ENCODE measurements around the gene LNP1. TPM values are rescaled to one million over a fixed set of nuclear protein-coding genes. Genes with fewer than 3 reads are reported as not detected.
"Not testable (repeated sequence)": the region's sequence is repeated elsewhere in the genome, so short reads cannot be mapped to it uniquely, and the experiment has no call there.

Gene LNP1
- polyA plus RNA-seq, 3 donors = 1.2 to 5.1 (median 1.3) TPM

GRCh38 chr3:100423611-100424010 lies 22.3 kb downstream of the LNP1 start:
- no peak overlapping the region for H3K27ac ChIP-seq (ENCODE audit: low read depth, low read length)
- WGBS, 3 donors = 96% methylated on average over 5 of the region's 5 CpGs

GRCh38 chr3:100424261-100424660 lies 22.9 kb downstream of the LNP1 start:
- 88 to 95% (median 90%) methylated on average over 2 of the region's 2 CpGs for WGBS, 3 donors
- no peak overlapping the region for H3K27ac ChIP-seq (ENCODE audit: low read depth, low read length)

GRCh38 chr3:100425316-100425715 lies 24.0 kb downstream of the LNP1 start:
- 42 to 70% (median 70%) methylated on average over 1 of the region's 1 CpG for WGBS, 3 donors

GRCh38 chr3:100426067-100426682 lies 24.8 kb downstream of the LNP1 start:
- 45 to 58% (median 54%) methylated on average over 8 of the region's 8 CpGs for WGBS, 3 donors
- H3K27ac ChIP-seq (ENCODE audit: low read depth, low read length) = no peak overlapping the region

More at GRCh38 chr3:100425316-100425715, 24.0 kb downstream of the LNP1 start:
- H3K27ac ChIP-seq (ENCODE audit: low read depth, low read length) = no peak overlapping the region

- 25 to 42% (median 34%) methylated on average over 2 of the region's 2 CpGs for WGBS, 3 donors
- no peak overlapping the region for H3K27ac ChIP-seq (ENCODE audit: low read depth, low read length)
Measured at GRCh38 chr3:100427699-100428098, 26.4 kb downstream of the LNP1 start.

GRCh38 chr3:100429187-100429716 lies 27.9 kb downstream of the LNP1 start:
- 94 to 100% (median 98%) methylated on average over 2 of the region's 2 CpGs for WGBS, 3 donors
- no peak overlapping the region for H3K27ac ChIP-seq (ENCODE audit: low read depth, low read length)

- 94 to 97% (median 96%) methylated on average over 2 of the region's 2 CpGs for WGBS, 3 donors
- H3K27ac ChIP-seq (ENCODE audit: low read depth, low read length) = no peak overlapping the region
Measured at GRCh38 chr3:100436951-100437350, 35.6 kb downstream of the LNP1 start.

- no peak overlapping the region for H3K27ac ChIP-seq (ENCODE audit: low read depth, low read length)
- 76 to 91% (median 86%) methylated on average over 3 of the region's 3 CpGs for WGBS, 3 donors
Measured at GRCh38 chr3:100437721-100438622, 36.6 kb downstream of the LNP1 start.

GRCh38 chr3:100438623-100438974 lies 37.3 kb downstream of the LNP1 start:
- 93 to 98% (median 96%) methylated on average over 2 of the region's 2 CpGs for WGBS, 3 donors

GRCh38 chr3:100440895-100441294 lies 39.6 kb downstream of the LNP1 start:
- H3K27ac ChIP-seq (ENCODE audit: low read depth, low read length) = no peak overlapping the region
- WGBS, 3 donors = 94 to 95% (median 94%) methylated on average over 3 of the region's 3 CpGs

More at GRCh38 chr3:100438623-100438974, 37.3 kb downstream of the LNP1 start:
- H3K27ac ChIP-seq (ENCODE audit: low read depth, low read length) = no peak overlapping the region

- H3K27ac ChIP-seq (ENCODE audit: low read depth, low read length) = no peak overlapping the region
Measured at GRCh38 chr3:100443690-100444089, 42.4 kb downstream of the LNP1 start.

- 94 to 96% (median 95%) methylated on average over 3 of the region's 3 CpGs for WGBS, 3 donors
Measured at GRCh38 chr3:100447067-100447466, 45.7 kb downstream of the LNP1 start.

GRCh38 chr3:100448079-100448478 lies 46.7 kb downstream of the LNP1 start:
- 50 to 99% (median 91%) methylated on average over 1 of the region's 1 CpG for WGBS, 3 donors
- H3K27ac ChIP-seq (ENCODE audit: low read depth, low read length) = no peak overlapping the region

More at GRCh38 chr3:100447067-100447466, 45.7 kb downstream of the LNP1 start:
- H3K27ac ChIP-seq (ENCODE audit: low read depth, low read length) = not testable (repeated sequence)

GRCh38 chr3:100449214-100449613 lies 47.9 kb downstream of the LNP1 start:
- 19 to 72% (median 66%) methylated on average over 2 of the region's 2 CpGs for WGBS, 3 donors
- H3K27ac ChIP-seq (ENCODE audit: low read depth, low read length) = no peak overlapping the region

GRCh38 chr3:100454677-100455076 lies 53.3 kb downstream of the LNP1 start:
- WGBS, 3 donors = 39 to 83% (median 80%) methylated on average over 4 of the region's 4 CpGs
- H3K27ac ChIP-seq (ENCODE audit: low read depth, low read length) = no peak overlapping the region

GRCh38 chr3:100455841-100456550 lies 54.7 kb downstream of the LNP1 start:
- WGBS, 3 donors = 78 to 96% (median 83%) methylated on average over 2 of the region's 2 CpGs

GRCh38 chr3:100456745-100457144 lies 55.4 kb downstream of the LNP1 start:
- no peak overlapping the region for H3K27ac ChIP-seq (ENCODE audit: low read depth, low read length)
- 89 to 94% (median 92%) methylated on average over 1 of the region's 1 CpG for WGBS, 3 donors

More at GRCh38 chr3:100455841-100456550, 54.7 kb downstream of the LNP1 start:
- H3K27ac ChIP-seq (ENCODE audit: low read depth, low read length) = no peak overlapping the region

GRCh38 chr3:100457811-100458210 lies 56.5 kb downstream of the LNP1 start:
- WGBS, 3 donors = 94 to 98% (median 97%) methylated on average over 1 of the region's 1 CpG
- H3K27ac ChIP-seq (ENCODE audit: low read depth, low read length) = no peak overlapping the region

GRCh38 chr3:100458814-100459213 lies 57.5 kb downstream of the LNP1 start:
- no peak overlapping the region for H3K27ac ChIP-seq (ENCODE audit: low read depth, low read length)
- WGBS, 3 donors = 93 to 100% (median 95%) methylated on average over 1 of the region's 1 CpG
